Keratinocyte (primary cell): ENCODE data around the gene SERPINE1. TPM values are rescaled to one million over a fixed set of nuclear protein-coding genes. Genes with fewer than 3 reads are reported as not detected.

ENCODE experiments used
- DNase-seq: peaks from one replicate; pipeline ENCODE4 v3.0.0-alpha.2; 2011; ENCODE audit warnings: low read depth, missing footprints, low spot score
- FAIRE-seq: peaks from 2 replicates; lab custom pipeline; 2011; peaks lifted over from hg19 to GRCh38; lab: Jason Lieb, UNC
- H2AFZ ChIP-seq: 2 replicates; pipeline ENCODE4 v1.6.0; 2012; ENCODE audit warnings: low read length, control low read depth, inconsistent platforms; ENCODE audit not compliant: control insufficient read depth
- H3K27ac ChIP-seq: 2 replicates; pipeline ENCODE4 v1.5.1; 2011; ENCODE audit warnings: low read length; ENCODE audit not compliant: control insufficient read depth, insufficient read depth
- H3K27me3 ChIP-seq: 3 replicates; pipeline ENCODE4 v1.6.0; 2011; ENCODE audit warnings: low read length; ENCODE audit not compliant: control insufficient read depth, insufficient read depth; ENCODE audit errors: extremely low read depth
- H3K36me3 ChIP-seq, 2 experiments: 2 replicates in 1 of 2; 3 replicates in 1 of 2; pipeline ENCODE4 v1.5.1; 2011; ENCODE audit warnings: low read length in 2 of 2, mild to moderate bottlenecking in 1 of 2; ENCODE audit not compliant: control insufficient read depth in 2 of 2, insufficient read depth in 2 of 2; ENCODE audit errors: extremely low read depth in 1 of 2
- H3K4me1 ChIP-seq: 3 replicates; pipeline ENCODE4 v1.5.1; 2011; ENCODE audit warnings: low read length; ENCODE audit not compliant: control insufficient read depth, insufficient read depth; ENCODE audit errors: extremely low read depth
- H3K4me2 ChIP-seq: 3 replicates; pipeline ENCODE4 v1.6.0; 2011; ENCODE audit warnings: low read depth, low read length; ENCODE audit not compliant: control insufficient read depth, insufficient read depth; ENCODE audit errors: extremely low read depth
- H3K4me3 ChIP-seq, 3 experiments: fragments of 200-600 bp in 1 of 3; sonication (generic) in 1 of 3; 2 replicates in 2 of 3; 3 replicates in 1 of 3; pipeline ENCODE4 v1.5.1; 2011 to 2016; ENCODE audit warnings: low read length in 3 of 3, mild to moderate bottlenecking in 3 of 3, control low read depth in 2 of 3, inconsistent platforms in 1 of 3, low read depth in 1 of 3, mixed read lengths in 1 of 3, mixed run types in 1 of 3, moderate library complexity in 1 of 3; ENCODE audit not compliant: control insufficient read depth in 2 of 3, insufficient read depth in 2 of 3; ENCODE audit errors: extremely low read depth in 1 of 3
- H3K79me2 ChIP-seq: 2 replicates; pipeline ENCODE4 v1.6.0; 2012; ENCODE audit warnings: low read length; ENCODE audit not compliant: control insufficient read depth, insufficient read depth
- H3K9ac ChIP-seq: 3 replicates; pipeline ENCODE4 v1.6.0; 2011; ENCODE audit warnings: low read length; ENCODE audit not compliant: control insufficient read depth, insufficient read depth; ENCODE audit errors: extremely low read depth
- H3K9me1 ChIP-seq: 3 replicates; pipeline ENCODE4 v1.6.0; 2011; ENCODE audit warnings: low read length; ENCODE audit not compliant: control insufficient read depth, insufficient read depth; ENCODE audit errors: extremely low read depth
- H3K9me3 ChIP-seq: 2 replicates; pipeline ENCODE4 v1.5.1; 2012; ENCODE audit warnings: low read depth, low read length; ENCODE audit not compliant: control insufficient read depth
- H4K20me1 ChIP-seq: 3 replicates; pipeline ENCODE4 v1.6.0; 2011; ENCODE audit warnings: low read length; ENCODE audit not compliant: control insufficient read depth, insufficient read depth; ENCODE audit errors: extremely low read depth
- EZH2 ChIP-seq: IDR thresholded peaks from one replicate; pipeline ENCODE4 v1.6.1; 2012; ENCODE audit warnings: inconsistent platforms, mild to moderate bottlenecking, low read length, moderate library complexity
- dilution Hi-C: fragments of 300-500 bp; cut with MboI; formaldehyde crosslinking; loops from one replicate; pipeline ENCODE4 v1.7.0; 2020; ENCODE audit warnings: low sequenced_read_pairs; ENCODE audit not compliant: extremely low pct_ligation_motif_present
- polyA plus RNA-seq, 5 experiments: library from polyadenylated mRNA; depleted of rRNA in 3 of 5; stranded (reverse) in 3 of 5; stranded (forward) in 1 of 5; unstranded in 1 of 5; fragments of >200 nt; gene quantifications; 1 replicate in 1 of 5; 2 replicates in 3 of 5; 3 replicates in 1 of 5; pipeline versions ENCODE4 v1.2.1 to v1.2.3, GENCODE V29; 2011 to 2012; ENCODE audit warnings: missing spikeins in 2 of 5, low read depth in 1 of 5, low replicate concordance in 1 of 5
- TF ChIP-seq, protein P1 (sequence below), 3 experiments: IDR thresholded peaks in 1 of 3; conservative IDR thresholded peaks in 1 of 3; optimal IDR thresholded peaks in 1 of 3; 2 replicates in 2 of 3; 3 replicates in 1 of 3; pipeline versions ENCODE3 to v1.5.1; 2011; ENCODE audit warnings: low read length in 3 of 3, mild to moderate bottlenecking in 3 of 3, moderate library complexity in 2 of 3, control low read depth in 1 of 3, inconsistent platforms in 1 of 3; ENCODE audit not compliant: insufficient read depth in 2 of 3; ENCODE audit errors: extremely low read depth in 1 of 3

SERPINE1 gene
- polyA plus RNA-seq, 1 donor (not counting 4 experiments of a cell fraction or from before 2014, with no cell fraction given), result 522 TPM

DNA sequence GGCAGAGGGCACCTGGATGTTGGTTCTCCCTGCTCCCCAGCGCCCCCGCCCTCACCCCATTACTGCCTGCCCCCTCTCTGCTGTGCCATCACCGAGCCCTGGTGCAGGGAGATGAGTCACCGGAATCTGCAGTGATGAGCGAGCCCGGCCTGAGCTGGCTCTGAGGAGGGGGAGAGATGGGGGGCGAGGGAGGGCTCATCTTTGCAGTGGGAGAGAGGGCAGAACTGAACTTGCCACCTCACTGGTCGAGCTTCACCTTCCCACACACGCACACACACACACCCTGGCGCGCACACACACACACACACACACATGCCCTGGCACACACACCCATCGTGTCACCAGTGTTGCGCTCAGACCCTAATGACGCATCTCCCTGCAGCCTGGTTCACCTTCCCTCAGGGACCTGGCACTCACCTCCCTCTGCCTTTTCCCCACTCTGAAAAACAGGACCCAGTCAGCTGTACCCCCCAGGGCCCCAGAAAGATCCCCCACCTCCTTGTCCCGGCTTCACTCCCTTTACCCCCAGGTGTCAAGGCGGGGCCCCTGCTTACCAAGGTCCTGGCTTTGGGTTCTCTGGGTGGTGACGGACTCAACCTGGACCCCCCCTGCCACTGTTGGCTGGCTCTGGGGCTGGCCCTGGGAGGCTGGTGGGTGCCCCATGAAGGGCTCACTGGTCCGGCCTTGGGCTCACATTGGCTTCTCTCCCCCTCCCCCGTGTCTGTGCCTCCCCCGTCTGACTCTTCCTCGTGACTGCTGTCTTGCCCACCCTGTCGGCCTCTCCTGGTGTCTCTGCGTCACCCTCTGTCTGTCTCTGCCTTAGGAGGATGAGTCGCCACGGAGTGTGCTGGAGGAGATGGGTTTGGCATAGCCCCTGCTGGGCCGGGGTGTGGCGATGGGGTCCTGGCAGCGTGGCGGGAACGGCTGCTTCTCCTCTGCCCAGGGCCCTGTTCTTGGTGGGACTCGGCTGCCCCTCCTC is 33.1 kb downstream of the SERPINE1 start:
- Histone ChIP-seq H3K9me3 (no peaks in the 10 kb centered on the region), H3K4me3 (no peak overlapping the region), H3K9ac (peak overlapping the region; percentile 22), H4K20me1 (no peaks in the 10 kb centered on the region), H3K4me2 (no peak overlapping the region), H3K9me1 (no peaks in the 10 kb centered on the region), H3K79me2 (peaks cover 16% of the 10 kb centered on the region), H3K4me1 (peaks cover 37% of the 10 kb centered on the region), H3K27ac (peak overlapping the region; percentile 49), H2AFZ (no peak overlapping the region), H3K36me3 (peaks cover 21 to 40% of the 10 kb centered on the region in 2 experiments), H3K27me3 (peaks cover 6% of the 10 kb centered on the region)
- dilution Hi-C loops, result no loop called here
- FAIRE-seq (no peak), DNase-seq (no peak)
- TF ChIP-seq EZH2, result no peak
- TF ChIP-seq, protein P1, sequence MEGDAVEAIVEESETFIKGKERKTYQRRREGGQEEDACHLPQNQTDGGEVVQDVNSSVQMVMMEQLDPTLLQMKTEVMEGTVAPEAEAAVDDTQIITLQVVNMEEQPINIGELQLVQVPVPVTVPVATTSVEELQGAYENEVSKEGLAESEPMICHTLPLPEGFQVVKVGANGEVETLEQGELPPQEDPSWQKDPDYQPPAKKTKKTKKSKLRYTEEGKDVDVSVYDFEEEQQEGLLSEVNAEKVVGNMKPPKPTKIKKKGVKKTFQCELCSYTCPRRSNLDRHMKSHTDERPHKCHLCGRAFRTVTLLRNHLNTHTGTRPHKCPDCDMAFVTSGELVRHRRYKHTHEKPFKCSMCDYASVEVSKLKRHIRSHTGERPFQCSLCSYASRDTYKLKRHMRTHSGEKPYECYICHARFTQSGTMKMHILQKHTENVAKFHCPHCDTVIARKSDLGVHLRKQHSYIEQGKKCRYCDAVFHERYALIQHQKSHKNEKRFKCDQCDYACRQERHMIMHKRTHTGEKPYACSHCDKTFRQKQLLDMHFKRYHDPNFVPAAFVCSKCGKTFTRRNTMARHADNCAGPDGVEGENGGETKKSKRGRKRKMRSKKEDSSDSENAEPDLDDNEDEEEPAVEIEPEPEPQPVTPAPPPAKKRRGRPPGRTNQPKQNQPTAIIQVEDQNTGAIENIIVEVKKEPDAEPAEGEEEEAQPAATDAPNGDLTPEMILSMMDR (optimal IDR thresholded peaks at IDR 0.05 in 1 of 3, IDR thresholded peaks at IDR 0.05 in 1 of 3, conservative IDR thresholded peaks at IDR 0.05 in 1 of 3; ENCODE audit: extremely low read depth in 1 of 3, insufficient read depth in 2 of 3, low read length in 3 of 3), result no peak

DNA sequence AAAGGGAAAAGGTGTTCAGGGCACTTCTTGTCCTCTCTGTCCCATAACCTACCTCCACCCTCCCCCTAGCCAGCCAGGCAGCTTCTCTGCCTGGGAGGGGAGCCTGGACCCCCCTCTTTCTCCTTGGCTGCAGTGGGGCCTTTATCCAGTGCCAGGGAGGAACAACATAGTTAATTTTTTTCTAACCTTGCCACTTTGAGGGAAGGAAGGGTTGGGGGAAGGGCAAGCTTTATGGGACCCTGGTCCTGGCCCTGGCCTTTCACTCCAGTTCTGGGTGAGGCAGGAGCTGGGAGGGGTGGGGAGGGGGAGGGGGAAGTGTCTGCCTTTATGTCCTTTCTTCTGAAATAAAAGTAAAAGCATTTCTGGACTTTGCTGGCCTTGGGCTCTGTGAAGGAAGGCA is 34.0 kb downstream of the SERPINE1 start:
- Histone ChIP-seq H3K9me3 (no peaks in the 10 kb centered on the region), H3K9ac (no peak overlapping the region), H3K4me2 (no peak overlapping the region), H2AFZ (no peak overlapping the region), H3K27ac (no peak overlapping the region), H3K4me3 (no peak overlapping the region), H3K4me1 (peaks cover 33% of the 10 kb centered on the region), H3K79me2 (peaks cover 7% of the 10 kb centered on the region), H3K27me3 (peaks cover 12% of the 10 kb centered on the region), H4K20me1 (no peaks in the 10 kb centered on the region), H3K36me3 (peaks cover 21 to 40% of the 10 kb centered on the region in 2 experiments), H3K9me1 (no peaks in the 10 kb centered on the region)
- no peak for TF ChIP-seq EZH2
- TF ChIP-seq, protein P1 (optimal IDR thresholded peaks at IDR 0.05 in 1 of 3, IDR thresholded peaks at IDR 0.05 in 1 of 3, conservative IDR thresholded peaks at IDR 0.05 in 1 of 3; ENCODE audit: extremely low read depth in 1 of 3, insufficient read depth in 2 of 3, low read length in 3 of 3), result no peak
- no peak for DNase-seq
- dilution Hi-C loops, result no loop called here
- FAIRE-seq, result no peak
